ENCODE data around the gene CDS1. TPM values are rescaled to one million over a fixed set of nuclear protein-coding genes. Genes with fewer than 3 reads are reported as not detected.

CDS1 gene
- total and polyA plus RNA-seq, 2 experiments from 2014 or later = 10.0 to 22.6 TPM

- TF ChIP-seq, protein P1, sequence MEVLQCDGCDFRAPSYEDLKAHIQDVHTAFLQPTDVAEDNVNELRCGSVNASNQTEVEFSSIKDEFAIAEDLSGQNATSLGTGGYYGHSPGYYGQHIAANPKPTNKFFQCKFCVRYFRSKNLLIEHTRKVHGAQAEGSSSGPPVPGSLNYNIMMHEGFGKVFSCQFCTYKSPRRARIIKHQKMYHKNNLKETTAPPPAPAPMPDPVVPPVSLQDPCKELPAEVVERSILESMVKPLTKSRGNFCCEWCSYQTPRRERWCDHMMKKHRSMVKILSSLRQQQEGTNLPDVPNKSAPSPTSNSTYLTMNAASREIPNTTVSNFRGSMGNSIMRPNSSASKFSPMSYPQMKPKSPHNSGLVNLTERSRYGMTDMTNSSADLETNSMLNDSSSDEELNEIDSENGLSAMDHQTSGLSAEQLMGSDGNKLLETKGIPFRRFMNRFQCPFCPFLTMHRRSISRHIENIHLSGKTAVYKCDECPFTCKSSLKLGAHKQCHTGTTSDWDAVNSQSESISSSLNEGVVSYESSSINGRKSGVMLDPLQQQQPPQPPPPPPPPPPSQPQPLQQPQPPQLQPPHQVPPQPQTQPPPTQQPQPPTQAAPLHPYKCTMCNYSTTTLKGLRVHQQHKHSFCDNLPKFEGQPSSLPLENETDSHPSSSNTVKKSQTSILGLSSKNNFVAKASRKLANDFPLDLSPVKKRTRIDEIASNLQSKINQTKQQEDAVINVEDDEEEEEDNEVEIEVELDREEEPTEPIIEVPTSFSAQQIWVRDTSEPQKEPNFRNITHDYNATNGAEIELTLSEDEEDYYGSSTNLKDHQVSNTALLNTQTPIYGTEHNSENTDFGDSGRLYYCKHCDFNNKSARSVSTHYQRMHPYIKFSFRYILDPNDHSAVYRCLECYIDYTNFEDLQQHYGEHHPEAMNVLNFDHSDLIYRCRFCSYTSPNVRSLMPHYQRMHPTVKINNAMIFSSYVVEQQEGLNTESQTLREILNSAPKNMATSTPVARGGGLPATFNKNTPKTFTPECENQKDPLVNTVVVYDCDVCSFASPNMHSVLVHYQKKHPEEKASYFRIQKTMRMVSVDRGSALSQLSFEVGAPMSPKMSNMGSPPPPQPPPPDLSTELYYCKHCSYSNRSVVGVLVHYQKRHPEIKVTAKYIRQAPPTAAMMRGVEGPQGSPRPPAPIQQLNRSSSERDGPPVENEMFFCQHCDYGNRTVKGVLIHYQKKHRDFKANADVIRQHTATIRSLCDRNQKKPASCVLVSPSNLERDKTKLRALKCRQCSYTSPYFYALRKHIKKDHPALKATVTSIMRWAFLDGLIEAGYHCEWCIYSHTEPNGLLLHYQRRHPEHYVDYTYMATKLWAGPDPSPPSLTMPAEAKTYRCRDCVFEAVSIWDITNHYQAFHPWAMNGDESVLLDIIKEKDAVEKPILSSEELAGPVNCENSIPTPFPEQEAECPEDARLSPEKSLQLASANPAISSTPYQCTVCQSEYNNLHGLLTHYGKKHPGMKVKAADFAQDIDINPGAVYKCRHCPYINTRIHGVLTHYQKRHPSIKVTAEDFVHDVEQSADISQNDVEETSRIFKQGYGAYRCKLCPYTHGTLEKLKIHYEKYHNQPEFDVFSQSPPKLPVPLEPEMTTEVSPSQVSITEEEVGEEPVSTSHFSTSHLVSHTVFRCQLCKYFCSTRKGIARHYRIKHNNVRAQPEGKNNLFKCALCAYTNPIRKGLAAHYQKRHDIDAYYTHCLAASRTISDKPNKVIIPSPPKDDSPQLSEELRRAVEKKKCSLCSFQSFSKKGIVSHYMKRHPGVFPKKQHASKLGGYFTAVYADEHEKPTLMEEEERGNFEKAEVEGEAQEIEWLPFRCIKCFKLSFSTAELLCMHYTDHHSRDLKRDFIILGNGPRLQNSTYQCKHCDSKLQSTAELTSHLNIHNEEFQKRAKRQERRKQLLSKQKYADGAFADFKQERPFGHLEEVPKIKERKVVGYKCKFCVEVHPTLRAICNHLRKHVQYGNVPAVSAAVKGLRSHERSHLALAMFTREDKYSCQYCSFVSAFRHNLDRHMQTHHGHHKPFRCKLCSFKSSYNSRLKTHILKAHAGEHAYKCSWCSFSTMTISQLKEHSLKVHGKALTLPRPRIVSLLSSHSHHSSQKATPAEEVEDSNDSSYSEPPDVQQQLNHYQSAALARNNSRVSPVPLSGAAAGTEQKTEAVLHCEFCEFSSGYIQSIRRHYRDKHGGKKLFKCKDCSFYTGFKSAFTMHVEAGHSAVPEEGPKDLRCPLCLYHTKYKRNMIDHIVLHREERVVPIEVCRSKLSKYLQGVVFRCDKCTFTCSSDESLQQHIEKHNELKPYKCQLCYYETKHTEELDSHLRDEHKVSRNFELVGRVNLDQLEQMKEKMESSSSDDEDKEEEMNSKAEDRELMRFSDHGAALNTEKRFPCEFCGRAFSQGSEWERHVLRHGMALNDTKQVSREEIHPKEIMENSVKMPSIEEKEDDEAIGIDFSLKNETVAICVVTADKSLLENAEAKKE (CRISPR knock-in tag; IDR thresholded peaks at IDR 0.05) = no peak
- TF ChIP-seq REST (IDR thresholded peaks at IDR 0.05; ENCODE audit: unreplicated experiment) (no peak), NANOG (IDR thresholded peaks at IDR 0.05; ENCODE audit: borderline replicate concordance) (no peak)
Measured at GRCh38 chr4:84666439-84666838, 83.5 kb downstream of the CDS1 start (continued).

GRCh38 chr4:84669201-84669600 is 86.3 kb downstream of the CDS1 start:
- H3K36me3 ChIP-seq (ENCODE audit: insufficient read depth) = peaks cover 10% of the 10 kb centered on the region
- DNase-seq (ENCODE audit: low spot score) = no peak
- H3K4me2 ChIP-seq = no peak overlapping the region
- Mint-ChIP-seq H3K9me3 (peaks cover 17% of the 10 kb centered on the region; the same call in 2 of the 3 replicates), H3K4me1 (0 out of 3 replicates have a peak, but pooled peaks cover 2% of the 10 kb centered on the region), H3K4me3 (no peak overlapping the region), H3K27ac (no peak overlapping the region), H3K27me3 (ENCODE audit: insufficient read depth, low read depth, poor library complexity) (peaks cover 2% of the 10 kb centered on the region), H3K36me3 (ENCODE audit: low read depth) (peaks cover 43% of the 10 kb centered on the region)
- H3K27me3 ChIP-seq (ENCODE audit: insufficient read depth) = no peaks in the 10 kb centered on the region
- no peaks in the 10 kb centered on the region for H4K20me1 ChIP-seq (replicated peaks; ENCODE audit: insufficient read depth)
- no peaks in the 10 kb centered on the region for H3K4me1 ChIP-seq (ENCODE audit: insufficient read depth)
- ATAC-seq = no peak
- no peaks in the 10 kb centered on the region; the same call in 1 of the 2 replicates for H3K9me2 ChIP-seq (ENCODE audit: insufficient read depth)
- no peaks in the 10 kb centered on the region for H3F3A ChIP-seq (replicated peaks; ENCODE audit: low read depth)
- no peak overlapping the region for H3K4me3 ChIP-seq
- H3K27ac ChIP-seq (ENCODE audit: low read depth) = no peak overlapping the region
- TF ChIP-seq ZNF114 (CRISPR knock-in tag; IDR thresholded peaks at IDR 0.05) = no peak
- TF ChIP-seq CREB1 (CRISPR knock-in tag; IDR thresholded peaks at IDR 0.05; ENCODE audit: low read depth) = no peak
- TF ChIP-seq STAT1 (IDR thresholded peaks at IDR 0.05; ENCODE audit: unreplicated experiment) = no peak
- H3K79me2 ChIP-seq (replicated peaks; ENCODE audit: insufficient read depth) = no peaks in the 10 kb centered on the region
- H2AFZ ChIP-seq = no peak overlapping the region
